Activated naive CD4-positive, alpha-beta T cell treated with anti-CD3 and anti-CD28 coated beads, Interleukin-2, amount 50 U/mL, for 72 hours (primary cell): ENCODE data around the gene PLCZ1. TPM values are rescaled to one million over a fixed set of nuclear protein-coding genes. Genes with fewer than 3 reads are reported as not detected.

Experiments
- ATAC-seq, 2 donors: fragments of 150-1000 bp; cut with Tn5 transposase; 2 replicates each; pipeline ENCODE4 v1.10.0; 2021; ENCODE audit warnings: mild to moderate bottlenecking in 2 of 2, moderate library complexity in 2 of 2
- DNase-seq, 2 donors: peaks; one replicate each; pipeline ENCODE4 v3.0.0; 2021 to 2022; ENCODE audit warnings: low spot score in 2 of 2
- H3K27ac Mint-ChIP-seq, 2 donors: one replicate each; pipeline ENCODE4 v1.8.0; 2022; ENCODE audit warnings: mild to moderate bottlenecking in 2 of 2, mixed read lengths in 2 of 2
- H3K36me3 Mint-ChIP-seq, 2 donors: one replicate each; pipeline ENCODE4 v1.8.0; 2022; ENCODE audit warnings: mixed read lengths in 2 of 2
- H3K9me3 Mint-ChIP-seq, 2 donors: one replicate each; pipeline ENCODE4 v1.8.0; 2022; ENCODE audit warnings: mixed read lengths in 2 of 2
- total RNA-seq, 2 donors: library from RNA; stranded (reverse); gene quantifications; one replicate each; pipeline ENCODE4 v1.2.3, GENCODE V29; 2022

PLCZ1 gene
- total RNA-seq, 2 donors from 2014 or later, result not detected

DNA sequence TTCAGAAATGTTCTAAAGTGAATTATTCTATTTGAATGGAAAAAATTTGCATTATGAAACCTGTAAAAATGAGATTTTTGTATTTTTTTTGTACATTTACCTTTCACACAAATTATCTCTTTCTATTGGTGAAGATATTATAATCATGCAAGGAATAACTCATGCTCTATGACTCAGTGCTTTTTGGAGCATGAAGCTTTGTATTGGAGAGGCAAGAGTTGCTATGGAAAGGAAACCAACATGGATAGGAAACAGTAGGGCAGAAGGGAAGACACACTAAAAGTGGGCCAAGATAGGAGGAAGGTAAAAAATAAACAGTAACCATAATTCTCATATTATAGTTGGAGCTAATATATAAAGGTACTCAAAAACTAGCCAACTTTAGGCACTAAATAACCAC is 79.0 kb downstream of the PLCZ1 start:
- DNase-seq (no peak), ATAC-seq (no peak)
- H3K9me3 Mint-ChIP-seq, result peaks cover 28 to 34% of the 10 kb centered on the region in 2 donors
- H3K36me3 Mint-ChIP-seq, result no peaks in the 10 kb centered on the region
- no peak overlapping the region for H3K27ac Mint-ChIP-seq

DNA sequence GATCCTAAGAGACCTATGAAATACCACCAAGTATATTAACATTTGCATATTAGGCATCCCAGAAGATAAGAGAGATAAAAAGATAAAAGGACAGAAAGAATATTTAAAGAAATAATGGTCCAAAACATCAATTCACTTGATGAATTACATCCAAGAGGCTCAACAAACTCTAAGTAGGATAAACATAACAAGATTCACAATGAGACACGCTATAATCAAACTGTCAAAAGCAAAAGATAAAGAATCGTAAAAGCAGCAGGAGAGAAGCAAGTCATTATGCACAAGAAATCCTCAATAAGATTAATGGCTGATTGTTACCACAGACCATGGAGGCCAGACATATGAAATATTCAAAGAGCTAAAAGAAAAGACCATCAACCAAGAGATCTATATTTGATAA is 79.6 kb downstream of the PLCZ1 start:
- Mint-ChIP-seq H3K36me3 (no peaks in the 10 kb centered on the region), H3K27ac (no peak overlapping the region)
- no peak for DNase-seq

DNA sequence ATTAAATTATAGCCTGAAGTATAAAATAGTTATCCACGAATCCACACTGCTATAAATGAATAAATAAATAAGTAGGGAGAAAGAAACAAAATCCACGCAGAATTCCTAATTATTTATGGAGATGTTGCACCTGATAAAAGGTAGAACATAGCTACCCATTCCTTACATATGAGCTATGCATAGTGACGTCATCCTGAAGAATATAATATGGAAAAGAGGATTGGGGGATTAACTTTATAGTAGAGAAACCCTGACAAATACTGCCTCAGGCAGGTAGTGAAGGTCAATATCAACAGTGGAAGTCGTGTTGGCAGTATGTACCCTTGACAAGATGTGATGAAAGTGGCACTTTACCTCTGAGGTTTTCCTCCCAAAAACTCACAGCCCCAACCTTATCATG is 82.5 kb downstream of the PLCZ1 start:
- ATAC-seq (no peak), DNase-seq (no peak)
- Mint-ChIP-seq H3K36me3 (no peaks in the 10 kb centered on the region), H3K9me3 (peaks cover 22 to 27% of the 10 kb centered on the region in 2 donors), H3K27ac (no peak overlapping the region)

More for the DNA sequence above, 79.6 kb downstream of the PLCZ1 start:
- peaks cover 29% of the 10 kb centered on the region in 2 donors for H3K9me3 Mint-ChIP-seq
- ATAC-seq, result no peak

DNA sequence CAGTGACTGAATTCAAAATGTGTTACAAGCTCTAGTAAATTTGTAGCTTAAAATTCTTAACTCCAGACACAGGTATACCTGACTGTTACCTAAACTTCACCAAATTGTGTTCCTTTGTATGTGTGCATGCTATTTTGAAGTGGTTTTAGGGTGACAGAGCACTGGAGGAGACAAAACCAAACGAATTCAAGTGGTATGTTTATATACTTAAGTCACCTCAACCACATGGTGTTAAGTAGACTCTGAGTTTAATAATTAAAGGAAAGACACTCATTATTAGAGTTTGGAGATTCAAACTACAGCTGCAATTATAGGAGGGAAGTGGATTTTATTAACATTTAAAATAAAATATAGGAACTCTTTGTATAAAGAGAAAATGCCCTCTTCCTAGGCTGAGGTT is 84.3 kb downstream of the PLCZ1 start:
- H3K36me3 Mint-ChIP-seq, result no peaks in the 10 kb centered on the region
- H3K9me3 Mint-ChIP-seq, result peaks cover 24 to 38% of the 10 kb centered on the region in 2 donors
- H3K27ac Mint-ChIP-seq, result no peak overlapping the region
- DNase-seq (no peak), ATAC-seq (no peak)

DNA sequence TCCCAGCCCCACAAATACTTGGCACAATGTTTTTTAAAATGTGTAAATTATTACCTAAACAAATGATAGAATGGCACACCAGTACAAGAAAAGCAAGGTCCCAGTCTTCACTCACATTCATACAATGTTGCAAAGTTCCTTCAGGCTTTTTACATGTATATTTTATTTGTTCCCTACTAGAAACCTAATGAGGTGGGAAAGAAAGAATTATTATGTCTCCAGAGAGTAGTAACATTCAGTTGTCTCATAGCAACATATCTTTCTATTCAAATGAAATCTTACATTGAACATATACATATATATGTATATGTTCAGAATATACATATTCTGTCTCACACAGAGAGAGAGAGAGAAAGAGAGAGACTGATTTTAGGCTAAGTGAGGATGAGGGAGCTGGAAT is 85.2 kb downstream of the PLCZ1 start:
- Mint-ChIP-seq H3K9me3 (peaks cover 18 to 32% of the 10 kb centered on the region in 2 donors), H3K27ac (no peak overlapping the region), H3K36me3 (no peaks in the 10 kb centered on the region)
- DNase-seq, result no peak
- ATAC-seq, result no peak

DNA sequence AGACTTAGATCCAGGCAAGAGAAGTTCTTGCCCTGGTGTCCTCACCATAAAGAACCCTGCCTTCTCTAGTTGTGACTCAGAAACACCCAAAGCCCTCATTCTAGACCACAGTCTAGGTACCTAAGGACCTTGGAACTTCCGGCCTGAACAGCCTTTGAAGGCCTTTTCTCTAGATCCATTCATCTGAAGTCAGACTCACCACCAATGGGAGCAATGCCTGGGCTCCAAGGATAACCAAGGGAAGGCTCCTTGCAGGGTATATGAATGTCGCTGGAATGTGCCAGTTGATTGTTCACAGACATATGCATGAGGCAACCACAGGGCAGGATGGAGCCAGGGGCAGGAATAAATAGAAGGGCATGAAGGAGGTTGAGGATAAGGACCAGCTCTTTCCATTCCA is 86.3 kb downstream of the PLCZ1 start:
- ATAC-seq (no peak), DNase-seq (no peak)
- Mint-ChIP-seq H3K36me3 (no peaks in the 10 kb centered on the region), H3K27ac (no peak overlapping the region), H3K9me3 (peaks cover 18 to 21% of the 10 kb centered on the region in 2 donors)

DNA sequence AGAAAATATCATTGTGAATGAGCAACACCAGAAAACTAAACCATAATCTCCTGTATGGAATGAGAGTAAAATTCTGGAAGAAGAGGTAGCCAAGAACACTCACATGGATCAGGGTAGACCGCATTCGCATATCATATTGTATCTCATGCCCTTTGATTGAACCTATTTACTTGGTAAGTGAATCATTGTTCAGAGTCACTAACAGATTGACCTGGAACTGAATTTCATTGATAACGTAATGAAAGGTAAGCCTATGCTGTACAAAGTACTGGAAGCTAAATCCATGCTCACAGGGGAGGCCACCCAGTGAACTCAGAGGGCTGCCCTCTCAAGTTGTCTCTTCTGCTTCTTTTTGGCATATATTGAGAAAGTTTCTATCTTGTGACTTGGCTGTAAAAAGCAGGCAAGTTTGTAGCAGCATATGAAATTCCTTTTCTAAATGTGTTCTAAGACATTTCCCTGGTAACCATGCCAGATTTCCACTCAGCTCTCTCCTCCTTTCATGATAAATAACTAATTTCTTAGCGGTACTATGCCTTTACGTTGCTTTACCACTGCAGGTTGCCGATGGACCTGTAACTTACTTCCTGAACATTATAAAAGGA is 91.4 kb downstream of the PLCZ1 start:
- H3K36me3 Mint-ChIP-seq, result no peaks in the 10 kb centered on the region
- DNase-seq (no peak), ATAC-seq (no peak)
- H3K9me3 Mint-ChIP-seq, result peaks cover 19 to 21% of the 10 kb centered on the region in 2 donors
- H3K27ac Mint-ChIP-seq, result no peak overlapping the region

DNA sequence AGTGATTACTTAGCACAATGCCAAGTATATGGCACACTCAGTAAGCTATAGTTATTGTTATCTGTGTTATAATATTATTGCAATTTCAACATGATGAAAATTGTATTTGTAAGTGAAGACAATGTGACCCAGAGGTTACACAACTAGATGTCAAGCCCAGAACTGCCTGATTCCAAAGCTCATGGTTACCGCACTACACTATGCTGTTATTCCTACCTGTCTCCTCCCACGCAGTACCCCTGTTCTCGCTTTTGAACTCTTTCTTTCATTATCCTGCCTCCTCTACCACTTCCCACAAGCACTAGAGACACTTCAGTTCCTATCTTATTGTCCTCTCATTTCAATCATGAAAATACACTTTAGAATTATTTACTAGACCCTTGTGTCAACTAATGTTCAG is 93.2 kb downstream of the PLCZ1 start:
- no peak overlapping the region for H3K27ac Mint-ChIP-seq
- H3K36me3 Mint-ChIP-seq, result no peaks in the 10 kb centered on the region
- no peak for ATAC-seq
- no peak for DNase-seq
- H3K9me3 Mint-ChIP-seq, result peaks cover 11 to 13% of the 10 kb centered on the region in 2 donors

DNA sequence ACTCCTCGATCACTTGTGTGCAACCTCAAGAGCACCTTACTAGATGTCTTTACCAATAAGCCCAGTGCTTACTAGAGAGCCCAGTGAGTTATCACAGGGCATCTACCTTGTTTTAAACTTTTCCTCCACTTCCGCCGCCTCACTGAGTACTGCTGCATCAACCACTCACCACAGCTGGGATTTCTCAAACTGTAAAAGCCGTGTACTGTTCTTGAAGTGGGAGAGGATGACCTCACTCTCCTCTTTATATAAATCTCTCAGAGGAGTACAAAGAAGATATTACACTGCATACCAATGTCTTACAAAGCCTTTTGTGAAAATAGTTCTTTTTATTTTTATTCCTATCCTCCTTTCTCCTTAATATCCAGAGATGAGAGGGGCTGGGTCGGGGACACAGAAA is 94.1 kb downstream of the PLCZ1 start:
- no peak for ATAC-seq
- peaks cover 4 to 5% of the 10 kb centered on the region in 2 donors for H3K9me3 Mint-ChIP-seq

DNA sequence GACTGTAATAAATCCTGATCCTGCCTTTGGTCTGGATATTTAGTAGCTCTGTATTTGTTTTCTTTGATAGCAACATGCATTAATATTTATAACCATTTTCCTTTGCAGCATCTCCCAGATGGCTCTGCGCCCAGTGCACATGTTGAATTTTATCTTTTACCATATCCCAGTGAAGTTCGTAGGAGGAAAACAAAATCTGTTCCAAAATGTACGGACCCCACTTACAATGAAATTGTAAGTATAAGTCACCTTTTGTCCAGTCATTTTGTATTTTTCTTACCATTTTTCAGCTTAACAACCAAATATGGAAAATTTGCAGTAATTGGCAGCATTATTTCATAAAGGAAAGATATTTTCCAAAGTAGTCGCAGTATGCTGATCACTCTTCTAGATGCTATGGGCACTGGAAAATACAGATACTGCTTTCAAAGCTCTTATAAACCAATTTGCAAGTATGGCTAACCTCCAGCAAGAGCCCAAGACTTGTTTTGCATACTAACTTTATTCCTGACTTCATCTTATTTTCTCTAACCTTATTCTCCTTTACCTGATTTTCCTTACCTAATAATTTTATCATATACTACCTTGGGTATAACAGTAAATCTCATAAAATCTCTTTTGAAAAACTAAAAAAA is 97.4 kb downstream of the PLCZ1 start:
- no peak overlapping the region for H3K27ac Mint-ChIP-seq
- DNase-seq, result no peak
- no peaks in the 10 kb centered on the region for H3K36me3 Mint-ChIP-seq
- H3K9me3 Mint-ChIP-seq, result peaks cover 9 to 12% of the 10 kb centered on the region in 2 donors
- no peak for ATAC-seq

More for the DNA sequence above, 94.1 kb downstream of the PLCZ1 start:
- Mint-ChIP-seq H3K36me3 (no peaks in the 10 kb centered on the region), H3K27ac (no peak overlapping the region)
- no peak for DNase-seq

DNA sequence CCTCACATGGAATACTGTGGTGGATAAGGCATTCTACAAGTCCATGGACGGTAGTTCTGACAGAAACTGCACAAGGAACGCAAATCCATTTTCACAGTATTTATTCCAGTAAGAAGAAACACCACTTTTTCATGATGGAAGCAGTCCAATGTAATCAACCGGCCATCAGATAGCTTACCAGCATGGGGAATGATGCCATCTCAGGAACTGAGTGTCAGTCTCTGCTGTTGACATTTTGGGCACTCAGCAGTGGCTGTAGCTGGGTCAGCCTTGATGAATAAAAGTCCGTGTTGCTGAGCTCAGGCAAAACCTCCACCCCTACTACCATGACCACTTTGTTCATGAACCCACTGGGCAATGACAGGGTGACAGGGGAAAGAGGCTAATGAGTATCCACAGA is 103.4 kb downstream of the PLCZ1 start:
- DNase-seq (no peak), ATAC-seq (no peak)
- Mint-ChIP-seq H3K27ac (no peak overlapping the region), H3K36me3 (no peaks in the 10 kb centered on the region), H3K9me3 (peaks cover 7 to 10% of the 10 kb centered on the region in 2 donors)

Other genes starting within 250 kb of the PLCZ1 start
- not detected for gene CAPZA3, start 107 bp upstream of the PLCZ1 start, total RNA-seq